HCT116 (cell line): ENCODE data around the gene TRAF2. TPM values are rescaled to one million over a fixed set of nuclear protein-coding genes. Genes with fewer than 3 reads are reported as not detected.

Experiments
- ATAC-seq: fragments of 200-7000 bp; cut with Tn5 transposase; 2 replicates; pipeline ENCODE4 v1.9.1; 2020; ENCODE audit warnings: mild to moderate bottlenecking, moderate library complexity
- BruUV-seq: library from RNA; stranded (reverse); fragments of 400-500 nt; replicated peaks from 2 replicates; lab custom pipeline; 2021; lab: Mats Ljungman, UMichigan
- CTCF ChIA-PET: fragments of 300-600 bp; sonication (Branson Sonifier 250); formaldehyde crosslinking; loops from one replicate; lab custom pipeline; 2021; ENCODE audit warnings: antibody characterized with exemption; lab: Charles Lee
- POLR2A ChIA-PET: fragments of 300-600, 350-600 bp; sonication (Branson Sonifier 250); formaldehyde crosslinking; loops from one replicate; lab custom pipeline; 2021; ENCODE audit warnings: antibody characterized with exemption; lab: Charles Lee
- RAD21 ChIA-PET, 2 experiments: fragments of 300-600 bp; sonication (Branson Sonifier 250); formaldehyde crosslinking; loops; one replicate each; lab custom pipeline; 2023; ENCODE audit warnings: low total read pairs in 2 of 2; ENCODE audit not compliant: uncharacterized antibody in 2 of 2, unreplicated experiment in 2 of 2, low non-redundant PET in 1 of 2; lab: Charles Lee
- DNase-seq: peaks from one replicate; pipeline ENCODE4 v3.0.0-alpha.2; 2010; ENCODE audit warnings: low read depth, low spot score
- H2AFZ ChIP-seq: fragments of 200-600 bp; shearing (Covaris generic), sonication (generic); 2 replicates; pipeline ENCODE4 v1.6.1; 2017; ENCODE audit warnings: low read depth, mixed run types, mixed read lengths, antibody characterized with exemption, low read length; ENCODE audit not compliant: poor library complexity, severe bottlenecking
- H3K27ac ChIP-seq: 2 replicates; pipeline ENCODE4 v1.5.1; 2012; ENCODE audit warnings: low read depth, low read length
- H3K27me3 ChIP-seq: fragments of 200-600 bp; sonication (generic); 2 replicates; pipeline ENCODE4 v1.6.1; 2016; ENCODE audit warnings: mixed run types, low read length, mixed read lengths; ENCODE audit not compliant: insufficient read depth
- H3K36me3 ChIP-seq, 2 experiments: fragments of 200-500 bp in 1 of 2; fragments of 200-600 bp in 1 of 2; sonication (Bioruptor generic) in 1 of 2; sonication (generic) in 1 of 2; 2 replicates each; pipeline versions ENCODE4 v1.5.1 to v1.6.1; 2014 to 2016; ENCODE audit warnings: low read length in 2 of 2, inconsistent platforms in 1 of 2, mixed read lengths in 1 of 2, mixed run types in 1 of 2; ENCODE audit not compliant: insufficient read depth in 2 of 2, control insufficient read depth in 1 of 2
- H3K4me1 ChIP-seq, 2 experiments: fragments of 200-600 bp in 1 of 2; sonication (generic) in 1 of 2; 2 replicates each; pipeline versions ENCODE4 v1.5.1 to v1.6.1; 2012 to 2017; ENCODE audit warnings: low read length in 2 of 2, inconsistent platforms in 1 of 2, mild to moderate bottlenecking in 1 of 2, mixed read lengths in 1 of 2, mixed run types in 1 of 2, moderate library complexity in 1 of 2; ENCODE audit not compliant: insufficient read depth in 2 of 2, control insufficient read depth in 1 of 2
- H3K4me2 ChIP-seq: fragments of 200-600 bp; sonication (generic); 2 replicates; pipeline ENCODE4 v1.6.1; 2017; ENCODE audit warnings: mixed run types, low read length, mixed read lengths
- H3K4me3 ChIP-seq, 2 experiments: fragments of 200-600 bp in 1 of 2; sonication (generic) in 1 of 2; replicated peaks in 1 of 2; 2 replicates each; pipeline ENCODE4 v1.5.1; 2011 to 2016; ENCODE audit warnings: low read length in 2 of 2, control low read depth in 1 of 2, low read depth in 1 of 2, mild to moderate bottlenecking in 1 of 2, mixed read lengths in 1 of 2, mixed run types in 1 of 2
- H3K79me2 ChIP-seq: fragments of 200-600 bp; sonication (generic); 2 replicates; pipeline ENCODE4 v1.6.1; 2017; ENCODE audit warnings: mild to moderate bottlenecking, mixed run types, low read length, moderate library complexity, mixed read lengths; ENCODE audit not compliant: insufficient read depth
- H3K9ac ChIP-seq: fragments of 200-600 bp; sonication (generic); 2 replicates; pipeline ENCODE4 v1.6.1; 2016; ENCODE audit warnings: low read length, mixed read lengths
- H3K9me2 ChIP-seq: fragments of 200-600 bp; sonication (generic), shearing (Covaris generic); 2 replicates; pipeline ENCODE4 v1.6.1; 2017; ENCODE audit warnings: mixed run types, mild to moderate bottlenecking, moderate library complexity; ENCODE audit not compliant: insufficient read depth
- H3K9me3 ChIP-seq, 2 experiments: fragments of 200-500 bp in 1 of 2; fragments of 200-600 bp in 1 of 2; sonication (Bioruptor generic) in 1 of 2; sonication (generic) in 1 of 2; 2 replicates each; pipeline ENCODE4 v1.6.1; 2014 to 2017; ENCODE audit warnings: low read length in 2 of 2, mixed read lengths in 2 of 2, inconsistent platforms in 1 of 2, low read depth in 1 of 2, mild to moderate bottlenecking in 1 of 2, mixed run types in 1 of 2, moderate library complexity in 1 of 2; ENCODE audit not compliant: control insufficient read depth in 1 of 2, insufficient read depth in 1 of 2
- H4K20me1 ChIP-seq: fragments of 200-600 bp; sonication (generic), shearing (Covaris generic); 2 replicates; pipeline ENCODE4 v1.6.1; 2017; ENCODE audit warnings: mixed run types, mild to moderate bottlenecking, moderate library complexity; ENCODE audit not compliant: insufficient read depth
- EGR1 ChIP-seq: IDR thresholded peaks from 2 replicates; pipeline ENCODE4 v1.6.1; 2012; ENCODE audit warnings: low read depth
- ELF1 ChIP-seq: IDR thresholded peaks from 2 replicates; pipeline ENCODE4 v1.6.1; 2012; ENCODE audit warnings: low read depth, borderline replicate concordance
- FOSL1 ChIP-seq: IDR thresholded peaks from 2 replicates; pipeline ENCODE4 v1.6.1; 2012; ENCODE audit warnings: low read depth
- JUND ChIP-seq: IDR thresholded peaks from 2 replicates; pipeline ENCODE4 v1.6.1; 2012
- MAX ChIP-seq: IDR thresholded peaks from 2 replicates; pipeline ENCODE4 v1.6.1; 2012
- REST ChIP-seq: IDR thresholded peaks from 2 replicates; pipeline ENCODE4 v1.6.1; 2012; ENCODE audit warnings: low read depth
- SIN3A ChIP-seq: IDR thresholded peaks from 2 replicates; pipeline ENCODE4 v1.6.1; 2012; ENCODE audit warnings: low read depth
- SP1 ChIP-seq: IDR thresholded peaks from 2 replicates; pipeline ENCODE4 v1.6.1; 2012; ENCODE audit warnings: low read depth
- TCF7L2 ChIP-seq: IDR thresholded peaks from 2 replicates; pipeline ENCODE4 v1.7.0; 2011; ENCODE audit warnings: borderline replicate concordance, inconsistent platforms; ENCODE audit not compliant: insufficient read depth, insufficient read length; ENCODE audit errors: extremely low read depth
- YY1 ChIP-seq: IDR thresholded peaks from 2 replicates; pipeline ENCODE4 v1.6.1; 2011; ENCODE audit warnings: low read length, low read depth, moderate library complexity, mild to moderate bottlenecking; ENCODE audit not compliant: insufficient replicate concordance; ENCODE audit errors: extremely low read depth
- intact Hi-C: fragments of 100-400 bp; cut with micrococcal nuclease; formaldehyde crosslinking; loops from 2 replicates; pipeline ENCODE4 v1.10.0; 2022
- total RNA-seq: library from RNA; stranded (reverse); gene quantifications from one replicate; pipeline ENCODE4 v1.2.1, GENCODE V29; 2021; ENCODE audit not compliant: unreplicated experiment

TRAF2 gene
- total RNA-seq, 1 experiment from 2014 or later = 28.4 TPM

GRCh38 chr9:136890661-136891060, 4.3 kb downstream of the TRAF2 start:
- Histone ChIP-seq H3K36me3 (peaks cover 0 to 19% of the 10 kb centered on the region in 2 experiments; a peak in 1 of 4 replicates), H3K9ac (no peak overlapping the region), H3K4me3 (no peak overlapping the region), H4K20me1 (no peaks in the 10 kb centered on the region), H2AFZ (no peak overlapping the region), H3K9me3 (no peaks in the 10 kb centered on the region), H3K4me1 (peaks cover 6 to 7% of the 10 kb centered on the region in 2 experiments), H3K9me2 (no peaks in the 10 kb centered on the region), H3K27me3 (no peaks in the 10 kb centered on the region), H3K27ac (no peak overlapping the region), H3K4me2 (no peak overlapping the region), H3K79me2 (peaks cover 87% of the 10 kb centered on the region)
- ChIA-PET CTCF (no interaction called here), RAD21 (no interaction called here), POLR2A (no interaction called here)
- DNase-seq = no peak
- intact Hi-C loops = no loop called here
- no peak for ATAC-seq
- BruUV-seq = no TSS peak
- TF ChIP-seq MAX (no peak), TCF7L2 (no peak), SIN3A (no peak), YY1 (no peak), REST (no peak), FOSL1 (no peak), JUND (no peak), ELF1 (no peak), SP1 (no peak), EGR1 (no peak)
